Mesodermal cell (in vitro differentiated cells): ENCODE results near the gene AARSD1.
A peak's percentile ranks its signal among the peaks of the same experiment; 100 is the strongest.
"Not testable (repeated sequence)": the region's sequence is repeated elsewhere in the genome, so short reads cannot be mapped to it uniquely, and the experiment has no call there.

Source experiments
- H3K27ac ChIP-seq: 2 replicates; pipeline ENCODE4 v1.7.0; 2013; ENCODE audit warnings: mild to moderate bottlenecking, low read depth, low read length, moderate library complexity; ENCODE audit not compliant: severe bottlenecking
- H3K36me3 ChIP-seq: 2 replicates; pipeline ENCODE4 v1.7.1; 2013; ENCODE audit warnings: mild to moderate bottlenecking, low read length, moderate library complexity; ENCODE audit not compliant: control insufficient read depth, insufficient read depth
- H3K4me1 ChIP-seq: one replicate; pipeline ENCODE4 v1.7.1; 2013; ENCODE audit warnings: mild to moderate bottlenecking, low read length; ENCODE audit not compliant: insufficient read depth, control insufficient read depth, poor library complexity, severe bottlenecking
- H3K4me3 ChIP-seq: 2 replicates; pipeline ENCODE4 v1.7.0; 2013; ENCODE audit warnings: low read length, control low read depth, mild to moderate bottlenecking; ENCODE audit not compliant: insufficient read depth, poor library complexity, severe bottlenecking; ENCODE audit errors: extremely low read depth
- H3K9me3 ChIP-seq: 2 replicates; pipeline ENCODE4 v1.7.1; 2013; ENCODE audit warnings: mild to moderate bottlenecking, low read length, moderate library complexity; ENCODE audit not compliant: control insufficient read depth
- WGBS, 2 experiments: methylation state at CpG; one replicate each; pipeline ENCODE4 v1.1.5; 2013; ENCODE audit warnings: missing lambda C conversion rate in 2 of 2; ENCODE audit not compliant: insufficient coverage in 2 of 2; 5-methylcytosine and 5-hydroxymethylcytosine counted together

The AARSD1 gene

GRCh38 chr17:42980274-42980765 lies 16.1 kb upstream of the AARSD1 start, which contains the start of gene RUNDC1:
Gene RUNDC1, plus strand, starts transcription at chr17:42980565. Its CDS starts 12 bp downstream, at chr17:42980577.
- Histone ChIP-seq H3K36me3 (peaks cover 23% of the 10 kb centered on the region), H3K4me3 (peak within 1 kb of the TSS; percentile 89), H3K9me3 (no peaks in the 10 kb centered on the region), H3K4me1 (peaks cover 3% of the 10 kb centered on the region), H3K27ac (peak within 1 kb of the TSS; percentile 87)
- 1 to 2% methylated on average over 33 to 34 of the region's 39 CpGs for WGBS, 2 experiments

GRCh38 chr17:42979511-42980273 lies 15.4 kb upstream of the AARSD1 start, which contains the start of gene PTGES3L:
Gene PTGES3L, minus strand, starts transcription at chr17:42980080. Its CDS starts 27 bp downstream, at chr17:42980053.
- Histone ChIP-seq H3K36me3 (peaks cover 16% of the 10 kb centered on the region), H3K4me1 (peaks cover 3% of the 10 kb centered on the region), H3K9me3 (no peaks in the 10 kb centered on the region), H3K4me3 (peak within 1 kb of the TSS; percentile 89), H3K27ac (peak within 1 kb of the TSS; percentile 87)
- WGBS, 2 experiments: 41 to 49% methylated on average over 19 to 20 of the region's 21 CpGs

GRCh38 chr17:42975701-42976100 lies 11.4 kb upstream of the AARSD1 start:
- not testable (repeated sequence) for H3K4me1 ChIP-seq, H3K9me3 ChIP-seq, H3K4me3 ChIP-seq, H3K36me3 ChIP-seq, H3K27ac ChIP-seq
- whole genome bisulfite sequencing, 2 experiments: 86 to 88% methylated on average over 14 to 16 of the region's 16 CpGs

- Histone ChIP-seq H3K27ac (no peak overlapping the region), H3K9me3 (no peaks in the 10 kb centered on the region), H3K36me3 (peaks cover 5% of the 10 kb centered on the region), H3K4me3 (no peak overlapping the region), H3K4me1 (peaks cover 3% of the 10 kb centered on the region)
- 95 to 100% methylated on average over 2 of the region's 2 CpGs for WGBS, 2 experiments
These were observed 11.0 kb upstream of the AARSD1 start for GRCh38 chr17:42975265-42975664.

GRCh38 chr17:42973323-42973722 lies 9.1 kb upstream of the AARSD1 start:
- not testable (repeated sequence) for H3K4me1 ChIP-seq, H3K4me3 ChIP-seq, H3K36me3 ChIP-seq, H3K9me3 ChIP-seq, H3K27ac ChIP-seq
- WGBS, 2 experiments: no CpG with 5 or more reads among the region's 18 CpGs

GRCh38 chr17:42971589-42971988 lies 7.3 kb upstream of the AARSD1 start:
- Histone ChIP-seq H3K36me3 (peaks cover 8% of the 10 kb centered on the region), H3K9me3 (no peaks in the 10 kb centered on the region), H3K4me1 (no peaks in the 10 kb centered on the region), H3K4me3 (no peak overlapping the region), H3K27ac (no peak overlapping the region)
- WGBS, 2 experiments: 74 to 96% methylated on average over 4 of the region's 5 CpGs

- no peak overlapping the region for H3K27ac ChIP-seq
- no peaks in the 10 kb centered on the region for H3K9me3 ChIP-seq
- WGBS, 2 experiments: 88% methylated on average over 3 of the region's 5 CpGs; no CpG with 5 or more reads in 1 of the 2 experiments
- H3K36me3 ChIP-seq: peaks cover 3% of the 10 kb centered on the region
- no peaks in the 10 kb centered on the region for H3K4me1 ChIP-seq
- no peak overlapping the region for H3K4me3 ChIP-seq
These were observed 4.8 kb upstream of the AARSD1 start for GRCh38 chr17:42969001-42969581.

- Histone ChIP-seq H3K4me1 (no peaks in the 10 kb centered on the region), H3K36me3 (peaks cover 3% of the 10 kb centered on the region), H3K9me3 (no peaks in the 10 kb centered on the region), H3K27ac (no peak overlapping the region), H3K4me3 (no peak overlapping the region)
- no CpG with 5 or more reads among the region's 1 CpG for WGBS, 2 experiments
These were observed 3.7 kb upstream of the AARSD1 start for GRCh38 chr17:42967925-42968324.

- Histone ChIP-seq H3K4me3 (no peak overlapping the region), H3K36me3 (peaks cover 93% of the 10 kb centered on the region)
These were observed 10.6 kb downstream of the AARSD1 start for GRCh38 chr17:42953669-42954068.

GRCh38 chr17:42950044-42950783 lies 14.0 kb downstream of the AARSD1 start:
- WGBS, 2 experiments: 96 to 98% methylated on average over 3 to 6 of the region's 13 CpGs
- H3K4me1 ChIP-seq: no peaks in the 10 kb centered on the region
- H3K36me3 ChIP-seq: peaks cover 61% of the 10 kb centered on the region
- H3K4me3 ChIP-seq: no peak overlapping the region
- no peaks in the 10 kb centered on the region for H3K9me3 ChIP-seq
- no peak overlapping the region for H3K27ac ChIP-seq

More at GRCh38 chr17:42953669-42954068, 10.6 kb downstream of the AARSD1 start:
- H3K4me1 ChIP-seq: no peaks in the 10 kb centered on the region
- no peaks in the 10 kb centered on the region for H3K9me3 ChIP-seq
- no peak overlapping the region for H3K27ac ChIP-seq
- 100% methylated on average over 1 of the region's 1 CpG; no CpG with 5 or more reads in 1 of the 2 experiments for WGBS, 2 experiments
